HL-60 (cell line): Measurements from ENCODE around the gene PPM1H.

Experiments
- GABPA ChIP-seq: IDR thresholded peaks from 2 replicates; pipeline ENCODE4 v1.6.1; 2012; ENCODE audit warnings: low read depth
- POLR2AphosphoS5 ChIP-seq: IDR thresholded peaks from 2 replicates; pipeline ENCODE4 v1.6.1; 2012; ENCODE audit warnings: low read depth
- SPI1 ChIP-seq: IDR thresholded peaks from 2 replicates; pipeline ENCODE4 v1.6.1; 2012; ENCODE audit warnings: low read depth, mild to moderate bottlenecking, borderline replicate concordance
- TF ChIP-seq, protein P1 (sequence below): IDR thresholded peaks from one replicate; pipeline ENCODE4 v1.5.1; 2011; ENCODE audit warnings: low read length, control low read depth, inconsistent platforms; ENCODE audit not compliant: insufficient read depth
- TF ChIP-seq, protein P2 (sequence below): IDR thresholded peaks from 2 replicates; pipeline ENCODE4 v1.6.1; 2012; ENCODE audit warnings: low read depth; ENCODE audit not compliant: insufficient replicate concordance

DNA sequence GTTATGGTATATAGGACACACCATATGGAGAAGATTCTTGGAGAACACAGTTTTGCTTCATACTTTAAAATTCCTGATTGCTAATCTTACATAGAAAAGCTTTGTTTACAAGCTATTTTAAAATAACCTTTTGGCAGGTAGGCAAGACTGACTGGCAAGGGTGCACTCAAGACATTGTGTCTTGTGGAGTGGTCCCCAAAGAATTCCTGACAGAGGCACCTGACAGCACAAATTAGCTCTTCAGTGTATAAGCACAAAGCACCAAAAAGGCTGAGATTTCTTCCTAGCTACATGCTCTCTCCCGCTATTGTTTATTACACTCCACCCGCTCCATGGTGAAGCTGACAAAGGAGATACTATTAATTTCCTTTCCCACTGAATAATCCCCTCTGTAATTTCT is 329.0 kb downstream of the PPM1H start:
- TF ChIP-seq, protein P1, sequence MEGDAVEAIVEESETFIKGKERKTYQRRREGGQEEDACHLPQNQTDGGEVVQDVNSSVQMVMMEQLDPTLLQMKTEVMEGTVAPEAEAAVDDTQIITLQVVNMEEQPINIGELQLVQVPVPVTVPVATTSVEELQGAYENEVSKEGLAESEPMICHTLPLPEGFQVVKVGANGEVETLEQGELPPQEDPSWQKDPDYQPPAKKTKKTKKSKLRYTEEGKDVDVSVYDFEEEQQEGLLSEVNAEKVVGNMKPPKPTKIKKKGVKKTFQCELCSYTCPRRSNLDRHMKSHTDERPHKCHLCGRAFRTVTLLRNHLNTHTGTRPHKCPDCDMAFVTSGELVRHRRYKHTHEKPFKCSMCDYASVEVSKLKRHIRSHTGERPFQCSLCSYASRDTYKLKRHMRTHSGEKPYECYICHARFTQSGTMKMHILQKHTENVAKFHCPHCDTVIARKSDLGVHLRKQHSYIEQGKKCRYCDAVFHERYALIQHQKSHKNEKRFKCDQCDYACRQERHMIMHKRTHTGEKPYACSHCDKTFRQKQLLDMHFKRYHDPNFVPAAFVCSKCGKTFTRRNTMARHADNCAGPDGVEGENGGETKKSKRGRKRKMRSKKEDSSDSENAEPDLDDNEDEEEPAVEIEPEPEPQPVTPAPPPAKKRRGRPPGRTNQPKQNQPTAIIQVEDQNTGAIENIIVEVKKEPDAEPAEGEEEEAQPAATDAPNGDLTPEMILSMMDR: no peak
- TF ChIP-seq GABPA: no peak
- TF ChIP-seq, protein P2, sequence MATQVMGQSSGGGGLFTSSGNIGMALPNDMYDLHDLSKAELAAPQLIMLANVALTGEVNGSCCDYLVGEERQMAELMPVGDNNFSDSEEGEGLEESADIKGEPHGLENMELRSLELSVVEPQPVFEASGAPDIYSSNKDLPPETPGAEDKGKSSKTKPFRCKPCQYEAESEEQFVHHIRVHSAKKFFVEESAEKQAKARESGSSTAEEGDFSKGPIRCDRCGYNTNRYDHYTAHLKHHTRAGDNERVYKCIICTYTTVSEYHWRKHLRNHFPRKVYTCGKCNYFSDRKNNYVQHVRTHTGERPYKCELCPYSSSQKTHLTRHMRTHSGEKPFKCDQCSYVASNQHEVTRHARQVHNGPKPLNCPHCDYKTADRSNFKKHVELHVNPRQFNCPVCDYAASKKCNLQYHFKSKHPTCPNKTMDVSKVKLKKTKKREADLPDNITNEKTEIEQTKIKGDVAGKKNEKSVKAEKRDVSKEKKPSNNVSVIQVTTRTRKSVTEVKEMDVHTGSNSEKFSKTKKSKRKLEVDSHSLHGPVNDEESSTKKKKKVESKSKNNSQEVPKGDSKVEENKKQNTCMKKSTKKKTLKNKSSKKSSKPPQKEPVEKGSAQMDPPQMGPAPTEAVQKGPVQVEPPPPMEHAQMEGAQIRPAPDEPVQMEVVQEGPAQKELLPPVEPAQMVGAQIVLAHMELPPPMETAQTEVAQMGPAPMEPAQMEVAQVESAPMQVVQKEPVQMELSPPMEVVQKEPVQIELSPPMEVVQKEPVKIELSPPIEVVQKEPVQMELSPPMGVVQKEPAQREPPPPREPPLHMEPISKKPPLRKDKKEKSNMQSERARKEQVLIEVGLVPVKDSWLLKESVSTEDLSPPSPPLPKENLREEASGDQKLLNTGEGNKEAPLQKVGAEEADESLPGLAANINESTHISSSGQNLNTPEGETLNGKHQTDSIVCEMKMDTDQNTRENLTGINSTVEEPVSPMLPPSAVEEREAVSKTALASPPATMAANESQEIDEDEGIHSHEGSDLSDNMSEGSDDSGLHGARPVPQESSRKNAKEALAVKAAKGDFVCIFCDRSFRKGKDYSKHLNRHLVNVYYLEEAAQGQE: no peak
- no peak for TF ChIP-seq POLR2AphosphoS5
- no peak for TF ChIP-seq SPI1
